ENCODE results near the gene RNF183.

The RNF183 gene

GRCh38 chr9:113341712-113342410 is 38.7 kb upstream of the RNF183 start:
- H3K27me3 ChIP-seq (ENCODE audit: control insufficient read depth, insufficient read depth, low read length): peaks cover 13% of the 10 kb centered on the region
- no peak overlapping the region for H3K27ac ChIP-seq (ENCODE audit: low read length)
- H3K4me1 ChIP-seq (ENCODE audit: control insufficient read depth, low read depth, low read length): no peaks in the 10 kb centered on the region
- H3K9ac ChIP-seq (ENCODE audit: low read length): no peak overlapping the region
- H3K36me3 ChIP-seq (ENCODE audit: control insufficient read depth, low read depth, low read length): no peaks in the 10 kb centered on the region
- H3K9me3 ChIP-seq (ENCODE audit: control insufficient read depth, low read depth, low read length): no peaks in the 10 kb centered on the region
- H3K4me3 ChIP-seq (ENCODE audit: low read length): no peak overlapping the region

- Histone ChIP-seq H3K27me3 (ENCODE audit: control insufficient read depth, insufficient read depth, low read length) (peaks cover 13% of the 10 kb centered on the region), H3K4me3 (ENCODE audit: low read length) (peak within 1 kb of the TSS; percentile 56), H3K9me3 (ENCODE audit: control insufficient read depth, low read depth, low read length) (no peaks in the 10 kb centered on the region), H3K9ac (ENCODE audit: low read length) (peak within 1 kb of the TSS; percentile 73), H3K27ac (ENCODE audit: low read length) (no peak within 1 kb of the TSS), H3K36me3 (ENCODE audit: control insufficient read depth, low read depth, low read length) (no peaks in the 10 kb centered on the region), H3K4me1 (ENCODE audit: control insufficient read depth, low read depth, low read length) (no peaks in the 10 kb centered on the region)
Observed at GRCh38 chr9:113340011-113340699, 37.0 kb upstream of the RNF183 start, which contains the start of gene WDR31. WDR31 (minus strand) TSS chr9:113340275; CDS start chr9:113332022, 8,253 bp downstream.

- peaks cover 13% of the 10 kb centered on the region for H3K27me3 ChIP-seq (ENCODE audit: control insufficient read depth, insufficient read depth, low read length)
- H3K36me3 ChIP-seq (ENCODE audit: control insufficient read depth, low read depth, low read length): no peaks in the 10 kb centered on the region
- no peak overlapping the region for H3K9ac ChIP-seq (ENCODE audit: low read length)
- H3K4me3 ChIP-seq (ENCODE audit: low read length): no peak overlapping the region
- no peaks in the 10 kb centered on the region for H3K4me1 ChIP-seq (ENCODE audit: control insufficient read depth, low read depth, low read length)
- no peaks in the 10 kb centered on the region for H3K9me3 ChIP-seq (ENCODE audit: control insufficient read depth, low read depth, low read length)
- no peak overlapping the region for H3K27ac ChIP-seq (ENCODE audit: low read length)
Observed at GRCh38 chr9:113337714-113338113, 34.5 kb upstream of the RNF183 start.

GRCh38 chr9:113331780-113332179 is 28.6 kb upstream of the RNF183 start:
- Histone ChIP-seq H3K4me1 (ENCODE audit: control insufficient read depth, low read depth, low read length) (no peaks in the 10 kb centered on the region), H3K36me3 (ENCODE audit: control insufficient read depth, low read depth, low read length) (no peaks in the 10 kb centered on the region), H3K9me3 (ENCODE audit: control insufficient read depth, low read depth, low read length) (no peaks in the 10 kb centered on the region), H3K27me3 (ENCODE audit: control insufficient read depth, insufficient read depth, low read length) (no peaks in the 10 kb centered on the region), H3K9ac (ENCODE audit: low read length) (no peak overlapping the region), H3K27ac (ENCODE audit: low read length) (no peak overlapping the region), H3K4me3 (ENCODE audit: low read length) (no peak overlapping the region)

- H3K9ac ChIP-seq (ENCODE audit: low read length): no peak overlapping the region
- no peak overlapping the region for H3K27ac ChIP-seq (ENCODE audit: low read length)
- no peaks in the 10 kb centered on the region for H3K9me3 ChIP-seq (ENCODE audit: control insufficient read depth, low read depth, low read length)
- H3K27me3 ChIP-seq (ENCODE audit: control insufficient read depth, insufficient read depth, low read length): no peaks in the 10 kb centered on the region
- H3K36me3 ChIP-seq (ENCODE audit: control insufficient read depth, low read depth, low read length): no peaks in the 10 kb centered on the region
- H3K4me3 ChIP-seq (ENCODE audit: low read length): no peak overlapping the region
- H3K4me1 ChIP-seq (ENCODE audit: control insufficient read depth, low read depth, low read length): no peaks in the 10 kb centered on the region
Observed at GRCh38 chr9:113328045-113328782, 25.0 kb upstream of the RNF183 start.

GRCh38 chr9:113326230-113326629 is 23.1 kb upstream of the RNF183 start:
- H3K9ac ChIP-seq (ENCODE audit: low read length): no peak overlapping the region
- no peak overlapping the region for H3K4me3 ChIP-seq (ENCODE audit: low read length)
- no peaks in the 10 kb centered on the region for H3K36me3 ChIP-seq (ENCODE audit: control insufficient read depth, low read depth, low read length)
- H3K9me3 ChIP-seq (ENCODE audit: control insufficient read depth, low read depth, low read length): no peaks in the 10 kb centered on the region
- no peaks in the 10 kb centered on the region for H3K27me3 ChIP-seq (ENCODE audit: control insufficient read depth, insufficient read depth, low read length)
- no peaks in the 10 kb centered on the region for H3K4me1 ChIP-seq (ENCODE audit: control insufficient read depth, low read depth, low read length)
- no peak overlapping the region for H3K27ac ChIP-seq (ENCODE audit: low read length)

- Histone ChIP-seq H3K4me1 (ENCODE audit: control insufficient read depth, low read depth, low read length) (no peaks in the 10 kb centered on the region), H3K4me3 (ENCODE audit: low read length) (no peak overlapping the region), H3K27ac (ENCODE audit: low read length) (no peak overlapping the region), H3K9ac (ENCODE audit: low read length) (no peak overlapping the region), H3K9me3 (ENCODE audit: control insufficient read depth, low read depth, low read length) (no peaks in the 10 kb centered on the region), H3K36me3 (ENCODE audit: control insufficient read depth, low read depth, low read length) (no peaks in the 10 kb centered on the region), H3K27me3 (ENCODE audit: control insufficient read depth, insufficient read depth, low read length) (no peaks in the 10 kb centered on the region)
Observed at GRCh38 chr9:113322671-113323070, 19.5 kb upstream of the RNF183 start.

- Histone ChIP-seq H3K4me1 (ENCODE audit: control insufficient read depth, low read depth, low read length) (no peaks in the 10 kb centered on the region), H3K27ac (ENCODE audit: low read length) (no peak overlapping the region), H3K9ac (ENCODE audit: low read length) (no peak overlapping the region), H3K9me3 (ENCODE audit: control insufficient read depth, low read depth, low read length) (no peaks in the 10 kb centered on the region), H3K36me3 (ENCODE audit: control insufficient read depth, low read depth, low read length) (no peaks in the 10 kb centered on the region), H3K4me3 (ENCODE audit: low read length) (no peak overlapping the region), H3K27me3 (ENCODE audit: control insufficient read depth, insufficient read depth, low read length) (no peaks in the 10 kb centered on the region)
Observed at GRCh38 chr9:113320051-113320450, 16.9 kb upstream of the RNF183 start.

GRCh38 chr9:113319054-113319453 is 15.9 kb upstream of the RNF183 start:
- H3K4me3 ChIP-seq (ENCODE audit: low read length): no peak overlapping the region
- no peak overlapping the region for H3K9ac ChIP-seq (ENCODE audit: low read length)
- no peaks in the 10 kb centered on the region for H3K36me3 ChIP-seq (ENCODE audit: control insufficient read depth, low read depth, low read length)
- no peak overlapping the region for H3K27ac ChIP-seq (ENCODE audit: low read length)
- H3K9me3 ChIP-seq (ENCODE audit: control insufficient read depth, low read depth, low read length): no peaks in the 10 kb centered on the region
- no peaks in the 10 kb centered on the region for H3K4me1 ChIP-seq (ENCODE audit: control insufficient read depth, low read depth, low read length)
- no peaks in the 10 kb centered on the region for H3K27me3 ChIP-seq (ENCODE audit: control insufficient read depth, insufficient read depth, low read length)

GRCh38 chr9:113317777-113318176 is 14.6 kb upstream of the RNF183 start:
- no peak overlapping the region for H3K27ac ChIP-seq (ENCODE audit: low read length)
- no peaks in the 10 kb centered on the region for H3K36me3 ChIP-seq (ENCODE audit: control insufficient read depth, low read depth, low read length)
- no peak overlapping the region for H3K4me3 ChIP-seq (ENCODE audit: low read length)
- H3K4me1 ChIP-seq (ENCODE audit: control insufficient read depth, low read depth, low read length): no peaks in the 10 kb centered on the region
- H3K27me3 ChIP-seq (ENCODE audit: control insufficient read depth, insufficient read depth, low read length): no peaks in the 10 kb centered on the region
- H3K9me3 ChIP-seq (ENCODE audit: control insufficient read depth, low read depth, low read length): no peaks in the 10 kb centered on the region
- H3K9ac ChIP-seq (ENCODE audit: low read length): no peak overlapping the region

GRCh38 chr9:113316030-113316429 is 12.9 kb upstream of the RNF183 start:
- no peaks in the 10 kb centered on the region for H3K9me3 ChIP-seq (ENCODE audit: control insufficient read depth, low read depth, low read length)
- no peaks in the 10 kb centered on the region for H3K4me1 ChIP-seq (ENCODE audit: control insufficient read depth, low read depth, low read length)

More at GRCh38 chr9:113316030-113316429, 12.9 kb upstream of the RNF183 start:
- H3K36me3 ChIP-seq (ENCODE audit: control insufficient read depth, low read depth, low read length): no peaks in the 10 kb centered on the region
- no peaks in the 10 kb centered on the region for H3K27me3 ChIP-seq (ENCODE audit: control insufficient read depth, insufficient read depth, low read length)
- H3K4me3 ChIP-seq (ENCODE audit: low read length): no peak overlapping the region
- no peak overlapping the region for H3K27ac ChIP-seq (ENCODE audit: low read length)
- no peak overlapping the region for H3K9ac ChIP-seq (ENCODE audit: low read length)
